Upper lobe of left lung (tissue), 4 donors: Measurements from ENCODE around the gene MYBBP1A.

Experiments used
- EP300 ChIP-seq, 4 donors: sonication (generic); formaldehyde crosslinking; IDR thresholded peaks; one replicate each; pipeline ENCODE4 v1.5.1; 2017; ENCODE audit warnings: antibody characterized with exemption in 4 of 4, control low read depth in 2 of 4
- POLR2AphosphoS5 ChIP-seq, 2 donors: sonication (generic); formaldehyde crosslinking; IDR thresholded peaks; one replicate each; pipeline ENCODE4 v1.5.1; 2017; ENCODE audit warnings: antibody characterized with exemption in 2 of 2
- TF ChIP-seq, protein P1 (sequence below), 6 experiments: fragments of 450-650 bp in 4 of 6; fragments of 200-600 bp in 2 of 6; sonication (generic) in 2 of 6; IDR thresholded peaks; one replicate each; pipeline ENCODE4 v1.5.1; 2016 to 2019; ENCODE audit warnings: antibody characterized with exemption in 6 of 6

GRCh38 chr17:4547118-4547906 is 7.9 kb downstream of the MYBBP1A start:
- TF ChIP-seq, protein P1, sequence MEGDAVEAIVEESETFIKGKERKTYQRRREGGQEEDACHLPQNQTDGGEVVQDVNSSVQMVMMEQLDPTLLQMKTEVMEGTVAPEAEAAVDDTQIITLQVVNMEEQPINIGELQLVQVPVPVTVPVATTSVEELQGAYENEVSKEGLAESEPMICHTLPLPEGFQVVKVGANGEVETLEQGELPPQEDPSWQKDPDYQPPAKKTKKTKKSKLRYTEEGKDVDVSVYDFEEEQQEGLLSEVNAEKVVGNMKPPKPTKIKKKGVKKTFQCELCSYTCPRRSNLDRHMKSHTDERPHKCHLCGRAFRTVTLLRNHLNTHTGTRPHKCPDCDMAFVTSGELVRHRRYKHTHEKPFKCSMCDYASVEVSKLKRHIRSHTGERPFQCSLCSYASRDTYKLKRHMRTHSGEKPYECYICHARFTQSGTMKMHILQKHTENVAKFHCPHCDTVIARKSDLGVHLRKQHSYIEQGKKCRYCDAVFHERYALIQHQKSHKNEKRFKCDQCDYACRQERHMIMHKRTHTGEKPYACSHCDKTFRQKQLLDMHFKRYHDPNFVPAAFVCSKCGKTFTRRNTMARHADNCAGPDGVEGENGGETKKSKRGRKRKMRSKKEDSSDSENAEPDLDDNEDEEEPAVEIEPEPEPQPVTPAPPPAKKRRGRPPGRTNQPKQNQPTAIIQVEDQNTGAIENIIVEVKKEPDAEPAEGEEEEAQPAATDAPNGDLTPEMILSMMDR (IDR thresholded peaks at IDR 0.05), result no peak
- no peak for TF ChIP-seq POLR2AphosphoS5 (IDR thresholded peaks at IDR 0.05)
- no peak for TF ChIP-seq EP300 (IDR thresholded peaks at IDR 0.05)
